Measurements from ENCODE around the gene EIF3D. TPM values are rescaled to one million over a fixed set of nuclear protein-coding genes. Genes with fewer than 3 reads are reported as not detected.

EIF3D gene
- total and polyA plus RNA-seq, 2 of the 13 experiments (the other 11 are each of a cell fraction or from before 2014, with no cell fraction given): 118 to 274 TPM

- TF ChIP-seq GRHL1 (CRISPR knock-in tag; conservative IDR thresholded peaks at IDR 0.05) (no peak), THAP9 (CRISPR knock-in tag; IDR thresholded peaks at IDR 0.05; ENCODE audit: borderline replicate concordance) (peak; percentile 100), TAF15 (IDR thresholded peaks at IDR 0.05; ENCODE audit: low read depth, low read length, poor library complexity, severe bottlenecking) (peak; percentile 35), RAD51 (IDR thresholded peaks at IDR 0.05; ENCODE audit: borderline replicate concordance) (no peak), SRSF4 (IDR thresholded peaks at IDR 0.05; ENCODE audit: low read depth, low read length, poor library complexity, severe bottlenecking) (no peak), SKIL (CRISPR knock-in tag; IDR thresholded peaks at IDR 0.05; ENCODE audit: borderline replicate concordance) (no peak; the same call in 1 of the 2 replicates), KLF11 (CRISPR knock-in tag; IDR thresholded peaks at IDR 0.05) (no peak), GMEB1 (CRISPR knock-in tag; IDR thresholded peaks at IDR 0.05; ENCODE audit: borderline replicate concordance) (peak; percentile 99), ZNF18 (CRISPR knock-in tag; IDR thresholded peaks at IDR 0.05; ENCODE audit: insufficient replicate concordance) (peak; percentile 86), ZBTB7B (CRISPR knock-in tag; IDR thresholded peaks at IDR 0.05) (0 out of 2 replicates have a peak, but pooled peaks have one; percentile 10), ZNF574 (CRISPR knock-in tag; IDR thresholded peaks at IDR 0.05) (peak; percentile 95), NPAS2 (CRISPR knock-in tag; IDR thresholded peaks at IDR 0.05; ENCODE audit: borderline replicate concordance) (no peak)
Measured at GRCh38 chr22:36528795-36529751, at the start of gene EIF3D (continued).
